ENCODE data around the gene DDX24. TPM values are rescaled to one million over a fixed set of nuclear protein-coding genes. Genes with fewer than 3 reads are reported as not detected.

Gene DDX24
- total and polyA plus RNA-seq, 2 of the 8 experiments (the other 6 are each of a cell fraction or from before 2014, with no cell fraction given), result 89.0 to 201 TPM

DNA sequence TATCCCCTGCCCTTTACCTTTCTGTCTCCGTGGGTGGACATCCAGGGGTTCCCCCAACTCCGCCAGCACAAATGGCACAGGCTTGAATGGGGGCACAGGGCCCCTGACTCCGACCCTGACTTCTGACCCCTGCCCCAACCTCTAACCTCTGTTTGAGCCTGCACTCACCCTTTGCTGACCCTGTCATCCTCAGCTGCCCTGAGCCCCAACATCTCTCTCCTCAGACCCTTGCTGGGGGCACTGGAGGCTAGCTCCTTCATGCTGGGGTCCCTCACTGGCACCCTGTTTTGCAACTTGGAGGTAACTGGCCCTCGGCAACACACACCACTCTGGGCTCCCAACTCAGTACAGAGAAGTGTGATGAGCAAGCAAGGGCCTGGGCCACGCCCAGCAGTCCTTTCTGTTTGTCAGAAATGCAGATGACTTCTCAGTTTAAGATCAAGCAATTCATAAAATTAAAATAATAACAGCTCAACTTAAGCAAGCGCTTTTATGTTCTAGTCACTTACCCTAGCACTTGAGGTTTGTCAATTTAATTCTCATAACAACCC is 31.6 kb upstream of the DDX24 start:
- Histone ChIP-seq H3K79me1 (ENCODE audit: low read depth, low read length) (no peaks in the 10 kb centered on the region), H3K4ac (replicated peaks; ENCODE audit: insufficient read length, low read depth, low read length) (no peak overlapping the region), H3K79me2 (ENCODE audit: control insufficient read depth in 1 of 2, insufficient read depth in 2 of 2, low read length in 2 of 2) (no peaks in the 10 kb centered on the region), H4K20me1 (replicated peaks in 1 of 2; ENCODE audit: control insufficient read depth in 1 of 2, insufficient read depth in 2 of 2, low read length in 2 of 2) (no peaks in the 10 kb centered on the region), H2BK15ac (ENCODE audit: low read length) (no peak overlapping the region), H2BK5ac (ENCODE audit: low read depth, low read length) (no peak overlapping the region), H3K4me3 (ENCODE audit: extremely low read depth in 1 of 4, insufficient read depth in 2 of 4, low read depth in 3 of 4, low read length in 4 of 4) (no peak overlapping the region), H4K8ac (ENCODE audit: extremely low read depth, insufficient read depth, low read length) (no peak overlapping the region; the same call in 1 of the 2 replicates), H2AK5ac (ENCODE audit: low read depth, low read length) (no peak overlapping the region), H3K36me3 (ENCODE audit: control insufficient read depth in 2 of 4, insufficient read depth in 4 of 4, low read length in 3 of 4) (no peaks in the 10 kb centered on the region), H2BK20ac (ENCODE audit: low read length) (no peak overlapping the region), H2BK120ac (replicated peaks; ENCODE audit: low read depth, low read length) (no peak overlapping the region), H2BK12ac (ENCODE audit: low read depth, low read length) (no peak overlapping the region), H2AFZ (ENCODE audit: low read length) (no peak overlapping the region), H3K27ac (ENCODE audit: low read depth, low read length) (no peak overlapping the region), H3K27me3 (replicated peaks in 1 of 4; ENCODE audit: control insufficient read depth in 3 of 4, extremely low read depth in 1 of 4, insufficient read depth in 3 of 4, low read length in 3 of 4) (no peaks in the 10 kb centered on the region), H3K23ac (ENCODE audit: insufficient read length) (no peak overlapping the region), H3K56ac (replicated peaks; ENCODE audit: insufficient read length, low read depth, low read length) (no peak overlapping the region), H3K23me2 (ENCODE audit: low read depth, low read length) (no peaks in the 10 kb centered on the region), H4K5ac (ENCODE audit: insufficient read length, low read depth, low read length) (no peak overlapping the region), H3K4me1 (replicated peaks in 1 of 4; ENCODE audit: control insufficient read depth in 3 of 4, insufficient read depth in 4 of 4, low read length in 3 of 4) (peaks cover 0 to 5% (median under 1%) of the 10 kb centered on the region in 4 experiments; a peak in 2 of 7 replicates), H3K9ac (replicated peaks in 1 of 4; ENCODE audit: extremely low read depth in 1 of 4, low read depth in 3 of 4, low read length in 3 of 4) (no peak overlapping the region), H3K18ac (ENCODE audit: extremely low read depth, low read length) (no peak overlapping the region), H3K14ac (ENCODE audit: insufficient read length) (no peak overlapping the region), H3K4me2 (ENCODE audit: insufficient read depth in 1 of 2, low read depth in 2 of 2, low read length in 2 of 2) (no peak overlapping the region), H3K9me3 (ENCODE audit: insufficient read depth in 2 of 2, low read depth in 1 of 2, low read length in 1 of 2) (no peaks in the 10 kb centered on the region), H4K91ac (replicated peaks; ENCODE audit: insufficient read length, low read length) (no peak overlapping the region)
- DNase-seq (ENCODE audit: low read depth in 1 of 2, low spot score in 2 of 2) (no peak), FAIRE-seq (no peak)
- 79% methylated on average over 6 of the region's 6 CpGs; no CpG with 5 or more reads in 1 of the 2 experiments for WGBS, 2 experiments (ENCODE audit: extremely low coverage in 1 of 2, insufficient coverage in 1 of 2, insufficient read length in 1 of 2, insufficient replicate concordance in 2 of 2, low coverage in 1 of 2, low lambda C conversion rate in 2 of 2, missing lambda C conversion rate in 1 of 2)
- ChIA-PET CTCF (ENCODE audit: partially characterized antibody) (interaction anchor here (1.0 to 2.4 kb wide), 5 partner anchors 13 to 68 kb away, joined by 4 to 15 read pairs (median 4); no protein-coding TSS in a partner anchor), POLR2A (ENCODE audit: partially characterized antibody) (no interaction called here)
- TF ChIP-seq, protein P1, sequence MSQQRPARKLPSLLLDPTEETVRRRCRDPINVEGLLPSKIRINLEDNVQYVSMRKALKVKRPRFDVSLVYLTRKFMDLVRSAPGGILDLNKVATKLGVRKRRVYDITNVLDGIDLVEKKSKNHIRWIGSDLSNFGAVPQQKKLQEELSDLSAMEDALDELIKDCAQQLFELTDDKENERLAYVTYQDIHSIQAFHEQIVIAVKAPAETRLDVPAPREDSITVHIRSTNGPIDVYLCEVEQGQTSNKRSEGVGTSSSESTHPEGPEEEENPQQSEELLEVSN (IDR thresholded peaks at IDR 0.05), result no peak
- TF ChIP-seq SIRT6 (IDR thresholded peaks at IDR 0.05; ENCODE audit: low read length) (no peak), SUZ12 (IDR thresholded peaks at IDR 0.05; ENCODE audit: low read length) (no peak), TEAD4 (IDR thresholded peaks at IDR 0.05; ENCODE audit: low read depth, low read length) (no peak), POLR2AphosphoS5 (IDR thresholded peaks at IDR 0.05; ENCODE audit: low read depth, low read length) (no peak), CEBPB (IDR thresholded peaks at IDR 0.05; ENCODE audit: low read depth, low read length) (no peak), RFX5 (IDR thresholded peaks at IDR 0.05; ENCODE audit: borderline replicate concordance, low read depth, low read length) (no peak), POLR2A (IDR thresholded peaks at IDR 0.05; ENCODE audit: control extremely low read depth in 1 of 2, low read depth in 2 of 2, low read length in 2 of 2) (no peak), RBBP5 (IDR thresholded peaks at IDR 0.05; ENCODE audit: borderline replicate concordance, low read depth, low read length) (no peak), SAP30 (IDR thresholded peaks at IDR 0.05; ENCODE audit: insufficient read depth, insufficient replicate concordance, low read length) (no peak), SRF (IDR thresholded peaks at IDR 0.05; ENCODE audit: low read depth, low read length) (no peak), SP1 (IDR thresholded peaks at IDR 0.05; ENCODE audit: low read depth, low read length) (no peak), EGR1 (IDR thresholded peaks at IDR 0.05; ENCODE audit: borderline replicate concordance, low read depth, low read length) (no peak), BRCA1 (IDR thresholded peaks at IDR 0.05; ENCODE audit: low read depth, low read length) (no peak), SIX5 (IDR thresholded peaks at IDR 0.05; ENCODE audit: low read depth, low read length) (no peak)
